Right lobe of liver (tissue), 4 donors: ENCODE measurements around the gene CPNE4.

Experiments
- CTCF ChIP-seq, 4 donors: fragments of 200-600 bp in 3 of 4; fragments of 450-650 bp in 1 of 4; IDR thresholded peaks; one replicate each; pipeline versions ENCODE4 v1.5.1 to v1.8.0; 2016 to 2022; ENCODE audit warnings: antibody characterized with exemption in 4 of 4, mild to moderate bottlenecking in 2 of 4
- POLR2A ChIP-seq: fragments of 450-650 bp; IDR thresholded peaks from one replicate; pipeline ENCODE4 v1.6.1; 2017; ENCODE audit warnings: antibody characterized with exemption, mild to moderate bottlenecking
- donor health status: DM: no; HTN: no; CAD: no.
- donor health status: DM: no; HTN: no; CAD: no.
- donor health status: DM: no; HTN: yes; CAD: no.

- TF ChIP-seq CTCF (IDR thresholded peaks at IDR 0.05), result no peak
- TF ChIP-seq POLR2A, result no peak
Measured at GRCh38 chr3:131847966-131848510, 186.8 kb downstream of the CPNE4 start.
